DMS 273 (cell line): ENCODE results near the gene TXNRD2.

ENCODE experiments used
- DNase-seq: peaks from one replicate; lab custom pipeline; 2025; ENCODE audit not compliant: unreplicated experiment; lab: John Stamatoyannopoulos, UW

TXNRD2 gene

GRCh38 chr22:19905347-19906276, 36.0 kb downstream of the TXNRD2 start:
- no peak for DNase-seq

GRCh38 chr22:19904935-19905334, 36.7 kb downstream of the TXNRD2 start:
- no peak for DNase-seq

- no peak for DNase-seq
Observed at GRCh38 chr22:19904174-19904856, 37.3 kb downstream of the TXNRD2 start.

- no peak for DNase-seq
Observed at GRCh38 chr22:19903513-19903912, 38.1 kb downstream of the TXNRD2 start.

GRCh38 chr22:19903031-19903430, 38.6 kb downstream of the TXNRD2 start:
- no peak for DNase-seq

GRCh38 chr22:19902245-19902715, 39.3 kb downstream of the TXNRD2 start:
- DNase-seq = peak; percentile 69

- DNase-seq = no peak
Observed at GRCh38 chr22:19901577-19902244, 39.9 kb downstream of the TXNRD2 start.

- no peak for DNase-seq
Observed at GRCh38 chr22:19900707-19901436, 40.7 kb downstream of the TXNRD2 start.

GRCh38 chr22:19898831-19899567, 42.6 kb downstream of the TXNRD2 start:
- DNase-seq = no peak

- DNase-seq = no peak
Observed at GRCh38 chr22:19898145-19898544, 43.5 kb downstream of the TXNRD2 start.

GRCh38 chr22:19897726-19898125, 43.9 kb downstream of the TXNRD2 start:
- DNase-seq = no peak

- DNase-seq = peak; percentile 35
Observed at GRCh38 chr22:19896665-19897355, 44.8 kb downstream of the TXNRD2 start.

GRCh38 chr22:19895160-19895849, 46.3 kb downstream of the TXNRD2 start:
- no peak for DNase-seq

- DNase-seq = no peak
Observed at GRCh38 chr22:19893363-19893762, 48.3 kb downstream of the TXNRD2 start.

- no peak for DNase-seq
Observed at GRCh38 chr22:19892925-19893324, 48.7 kb downstream of the TXNRD2 start.

GRCh38 chr22:19892257-19892879, 49.2 kb downstream of the TXNRD2 start:
- no peak for DNase-seq

- peak; percentile 51 for DNase-seq
Observed at GRCh38 chr22:19891317-19892256, 50.0 kb downstream of the TXNRD2 start.
